Superior temporal gyrus (tissue), 1 donor: ENCODE data around the gene NDUFA3.
A peak's percentile ranks its signal among the peaks of the same experiment; 100 is the strongest.
"Not testable (repeated sequence)": the region's sequence is repeated elsewhere in the genome, so short reads cannot be mapped to it uniquely, and the experiment has no call there.

ENCODE experiments used
- DNase-seq: peaks from one replicate; pipeline ENCODE4 v3.0.0-alpha.2; 2016; ENCODE audit errors: extremely low spot score

NDUFA3 gene

GRCh38 chr19:54102421-54103169 lies at the start of gene NDUFA3:
Gene NDUFA3 (plus strand): TSS chr19:54102855. CDS start chr19:54102879, 24 bp downstream.
- peak; percentile 99 for DNase-seq

GRCh38 chr19:54062643-54063042 lies 40.0 kb upstream of the NDUFA3 start:
- DNase-seq, result no peak

GRCh38 chr19:54063350-54064116 lies 39.1 kb upstream of the NDUFA3 start, which contains the start of gene VSTM1:
Gene VSTM1 (minus strand): TSS chr19:54063897. CDS start chr19:54063777, 120 bp downstream.
- no peak for DNase-seq

- DNase-seq, result no peak
These were observed 33.2 kb upstream of the NDUFA3 start for GRCh38 chr19:54069470-54069869.

GRCh38 chr19:54073829-54074228 lies 28.8 kb upstream of the NDUFA3 start:
- DNase-seq, result no peak

GRCh38 chr19:54074851-54075250 lies 27.8 kb upstream of the NDUFA3 start:
- no peak for DNase-seq

- DNase-seq, result no peak
These were observed 25.3 kb upstream of the NDUFA3 start for GRCh38 chr19:54077334-54077733.

- no peak for DNase-seq
These were observed 21.6 kb upstream of the NDUFA3 start, which contains the start of gene TARM1 for GRCh38 chr19:54081032-54081431. Gene TARM1 (minus strand): TSS chr19:54081365. CDS start chr19:54081340, 25 bp downstream.

- DNase-seq, result no peak
These were observed 18.2 kb upstream of the NDUFA3 start for GRCh38 chr19:54084410-54084809.

GRCh38 chr19:54094426-54095000 lies 8.1 kb upstream of the NDUFA3 start:
- DNase-seq, result no peak

GRCh38 chr19:54095136-54095858 lies 7.4 kb upstream of the NDUFA3 start:
- no peak for DNase-seq

GRCh38 chr19:54095859-54096616 lies 6.6 kb upstream of the NDUFA3 start:
- DNase-seq, result not testable (repeated sequence)

GRCh38 chr19:54096617-54097106 lies 6.0 kb upstream of the NDUFA3 start:
- no peak for DNase-seq

- DNase-seq, result no peak
These were observed 3.3 kb upstream of the NDUFA3 start for GRCh38 chr19:54099190-54099902.

- not testable (repeated sequence) for DNase-seq
These were observed 2.8 kb upstream of the NDUFA3 start for GRCh38 chr19:54099903-54100255.

GRCh38 chr19:54100561-54100960 lies 2.1 kb upstream of the NDUFA3 start, which contains the start of gene OSCAR:
Gene OSCAR (minus strand): TSS chr19:54100803. CDS start chr19:54100792, 11 bp downstream.
- DNase-seq, result no peak

- DNase-seq, result no peak
These were observed 2.5 kb downstream of the NDUFA3 start for GRCh38 chr19:54104998-54105715.

GRCh38 chr19:54105796-54106195 lies 3.1 kb downstream of the NDUFA3 start:
- DNase-seq, result no peak

- DNase-seq, result no peak
These were observed 4.1 kb downstream of the NDUFA3 start for GRCh38 chr19:54106716-54107115.
